Neural cell (in vitro differentiated cells): ENCODE measurements around the gene NOM1.

ENCODE experiments used
- CTCF ChIP-seq: fragments of 450-650 bp; IDR thresholded peaks from 2 replicates; pipeline ENCODE4 v1.5.1; 2014; ENCODE audit warnings: antibody characterized with exemption, mild to moderate bottlenecking, moderate library complexity; ENCODE audit not compliant: poor library complexity, severe bottlenecking
- EP300 ChIP-seq: fragments of 450-650 bp; conservative IDR thresholded peaks from 2 replicates; pipeline ENCODE4 v1.6.1; 2014; ENCODE audit warnings: antibody characterized with exemption, mild to moderate bottlenecking, moderate library complexity; ENCODE audit not compliant: poor library complexity, severe bottlenecking
- EZH2 ChIP-seq: fragments of 200-600, 300-800 bp; shearing (Covaris generic), sonication (generic); IDR thresholded peaks from 2 replicates; pipeline ENCODE4 v1.6.1; 2014; ENCODE audit warnings: antibody characterized with exemption, low read length, borderline replicate concordance, mild to moderate bottlenecking; ENCODE audit not compliant: insufficient read depth, poor library complexity, severe bottlenecking
- MXI1 ChIP-seq: fragments of 450-650 bp; conservative IDR thresholded peaks from 2 replicates; pipeline ENCODE4 v1.6.1; 2014; ENCODE audit warnings: antibody characterized with exemption, mild to moderate bottlenecking; ENCODE audit not compliant: poor library complexity, severe bottlenecking
- POLR2AphosphoS5 ChIP-seq: IDR thresholded peaks from 2 replicates; pipeline ENCODE4 v1.6.1; 2012
- RAD21 ChIP-seq: fragments of 450-650 bp; conservative IDR thresholded peaks from 2 replicates; pipeline ENCODE4 v1.6.1; 2014; ENCODE audit warnings: antibody characterized with exemption, mild to moderate bottlenecking, moderate library complexity
- REST ChIP-seq: IDR thresholded peaks from 2 replicates; pipeline ENCODE4 v1.6.1; 2012; ENCODE audit warnings: borderline replicate concordance
- SMC3 ChIP-seq: fragments of 450-650 bp; conservative IDR thresholded peaks from 2 replicates; pipeline ENCODE4 v1.6.1; 2014; ENCODE audit warnings: antibody characterized with exemption, mild to moderate bottlenecking, moderate library complexity; ENCODE audit not compliant: poor library complexity
- TAF1 ChIP-seq: IDR thresholded peaks from 2 replicates; pipeline ENCODE4 v1.6.1; 2012; ENCODE audit warnings: low read depth

- TF ChIP-seq CTCF (no peak), TAF1 (no peak), EP300 (no peak), EZH2 (no peak), POLR2AphosphoS5 (no peak), MXI1 (no peak), RAD21 (no peak), REST (no peak), SMC3 (no peak)
These were observed 43.8 kb downstream of the NOM1 start for GRCh38 chr7:156993021-156993924.
